Stomach smooth muscle (tissue), 2 donors: ENCODE measurements around the gene COPS2.

Source experiments
- H3K27ac ChIP-seq: one replicate; pipeline ENCODE4 v1.7.0; 2013; ENCODE audit warnings: mild to moderate bottlenecking, low read length, inconsistent platforms
- H3K27me3 ChIP-seq, 2 donors: one replicate each; pipeline ENCODE4 v1.7.0; 2013; ENCODE audit warnings: low read length in 2 of 2; ENCODE audit not compliant: insufficient read depth in 2 of 2, control insufficient read depth in 1 of 2
- H3K36me3 ChIP-seq, 2 donors: one replicate each; pipeline ENCODE4 v1.7.0; 2013; ENCODE audit warnings: low read length in 2 of 2; ENCODE audit not compliant: control insufficient read depth in 2 of 2, insufficient read depth in 2 of 2
- H3K4me1 ChIP-seq: one replicate; pipeline ENCODE4 v1.7.0; 2013; ENCODE audit warnings: low read length; ENCODE audit not compliant: control insufficient read depth, insufficient read depth
- H3K4me3 ChIP-seq, 2 donors: one replicate each; pipeline ENCODE4 v1.7.0; 2013; ENCODE audit warnings: low read length in 2 of 2
- H3K9ac ChIP-seq, 2 donors: one replicate each; pipeline ENCODE4 v1.7.0; 2013; ENCODE audit warnings: low read length in 2 of 2, mild to moderate bottlenecking in 1 of 2
- H3K9me3 ChIP-seq, 2 donors: one replicate each; pipeline ENCODE4 v1.7.0; 2013; ENCODE audit warnings: low read length in 2 of 2; ENCODE audit not compliant: control insufficient read depth in 2 of 2
- donor health status: healthy.
- donor health status: Pancreatic carcinoma.

COPS2 gene

DNA sequence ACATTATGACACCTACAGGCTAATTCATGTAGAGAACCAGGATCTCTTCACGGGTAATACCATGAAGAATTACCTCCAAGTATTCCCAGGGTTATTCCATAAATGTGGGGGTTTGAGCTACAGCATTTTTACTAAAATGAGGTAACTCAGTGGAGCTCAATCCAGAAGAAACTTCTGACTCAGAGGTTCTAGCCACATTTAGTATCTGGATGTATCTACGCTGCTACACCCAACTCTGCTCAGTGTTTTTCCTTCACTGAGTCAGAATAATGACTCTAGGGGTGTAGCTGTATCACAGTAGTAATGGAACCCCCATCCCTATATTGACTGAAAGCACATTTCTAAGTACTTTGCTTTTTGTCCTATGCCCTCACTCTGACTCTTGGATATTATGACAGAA lies 52.4 kb downstream of the COPS2 start:
- Histone ChIP-seq H3K4me3 (no peak overlapping the region), H3K9ac (no peak overlapping the region), H3K9me3 (no peaks in the 10 kb centered on the region), H3K4me1 (no peaks in the 10 kb centered on the region), H3K36me3 (no peaks in the 10 kb centered on the region), H3K27ac (no peak overlapping the region), H3K27me3 (no peaks in the 10 kb centered on the region)

GRCh38 chr15:49101536-49101935 lies 53.9 kb downstream of the COPS2 start:
- H3K27ac ChIP-seq: no peak overlapping the region
- no peaks in the 10 kb centered on the region for H3K9me3 ChIP-seq
- H3K4me1 ChIP-seq: no peaks in the 10 kb centered on the region
- no peaks in the 10 kb centered on the region for H3K27me3 ChIP-seq
- H3K4me3 ChIP-seq: no peak overlapping the region
- no peaks in the 10 kb centered on the region for H3K36me3 ChIP-seq
- no peak overlapping the region for H3K9ac ChIP-seq

- Histone ChIP-seq H3K4me3 (no peak overlapping the region), H3K4me1 (no peaks in the 10 kb centered on the region), H3K9me3 (no peaks in the 10 kb centered on the region), H3K36me3 (no peaks in the 10 kb centered on the region), H3K27ac (no peak overlapping the region), H3K9ac (no peak overlapping the region), H3K27me3 (no peaks in the 10 kb centered on the region)
Observed at GRCh38 chr15:49096090-49096750, 59.2 kb downstream of the COPS2 start.

- Histone ChIP-seq H3K27me3 (no peaks in the 10 kb centered on the region), H3K4me3 (no peak overlapping the region), H3K9ac (no peak overlapping the region), H3K9me3 (no peaks in the 10 kb centered on the region), H3K36me3 (no peaks in the 10 kb centered on the region), H3K27ac (no peak overlapping the region), H3K4me1 (no peaks in the 10 kb centered on the region)
Observed at GRCh38 chr15:49094923-49095322, 60.5 kb downstream of the COPS2 start.

- Histone ChIP-seq H3K9ac (no peak overlapping the region), H3K9me3 (no peaks in the 10 kb centered on the region), H3K4me1 (no peaks in the 10 kb centered on the region), H3K4me3 (no peak overlapping the region), H3K27me3 (no peaks in the 10 kb centered on the region), H3K27ac (no peak overlapping the region), H3K36me3 (no peaks in the 10 kb centered on the region)
Observed at GRCh38 chr15:49093252-49094105, 61.9 kb downstream of the COPS2 start.

GRCh38 chr15:49088996-49089395 lies 66.4 kb downstream of the COPS2 start:
- Histone ChIP-seq H3K27ac (no peak overlapping the region), H3K9ac (no peak overlapping the region)

DNA sequence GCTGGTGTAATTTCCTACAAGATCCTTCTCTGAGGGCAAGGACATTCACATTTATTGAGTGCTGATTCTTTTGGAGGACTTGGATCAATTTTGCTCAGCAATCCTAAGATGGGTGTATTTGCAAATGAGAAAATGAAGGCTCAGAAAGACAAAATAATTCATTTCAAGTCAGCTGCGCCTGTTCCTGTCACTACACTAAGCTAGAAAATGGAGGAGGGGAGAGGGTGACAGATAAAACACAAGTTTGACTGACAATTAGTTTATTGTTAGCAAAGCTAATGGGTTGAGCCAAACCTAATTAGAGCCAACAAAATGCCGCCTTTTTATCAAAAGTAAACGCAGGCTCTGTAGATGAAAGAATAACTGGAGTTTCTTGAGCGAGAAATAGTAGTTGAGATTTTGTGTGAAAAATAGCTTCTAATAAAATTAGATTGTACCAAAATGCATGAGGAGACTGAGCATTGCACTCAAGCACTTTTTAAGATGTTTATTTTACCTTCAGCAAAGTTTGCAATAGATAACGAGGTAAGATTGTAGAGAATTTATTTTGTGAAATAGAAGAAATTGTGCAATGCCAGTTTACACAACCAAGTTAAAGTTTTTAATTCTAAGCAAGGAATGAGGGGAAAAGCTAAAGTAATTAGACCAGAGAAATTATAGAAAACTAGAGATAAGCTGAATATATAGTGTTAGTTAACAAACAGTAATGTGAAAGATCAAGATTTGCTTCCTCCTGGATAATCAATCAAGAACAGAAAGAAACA lies 69.5 kb downstream of the COPS2 start:
- H3K9ac ChIP-seq: no peak overlapping the region
- no peaks in the 10 kb centered on the region for H3K36me3 ChIP-seq
- H3K4me3 ChIP-seq: no peak overlapping the region
- H3K9me3 ChIP-seq: no peaks in the 10 kb centered on the region
- no peak overlapping the region for H3K27ac ChIP-seq
- no peaks in the 10 kb centered on the region for H3K4me1 ChIP-seq
- H3K27me3 ChIP-seq: no peaks in the 10 kb centered on the region

More at GRCh38 chr15:49088996-49089395, 66.4 kb downstream of the COPS2 start:
- Histone ChIP-seq H3K4me1 (no peaks in the 10 kb centered on the region), H3K4me3 (no peak overlapping the region), H3K9me3 (no peaks in the 10 kb centered on the region), H3K27me3 (no peaks in the 10 kb centered on the region), H3K36me3 (no peaks in the 10 kb centered on the region)

DNA sequence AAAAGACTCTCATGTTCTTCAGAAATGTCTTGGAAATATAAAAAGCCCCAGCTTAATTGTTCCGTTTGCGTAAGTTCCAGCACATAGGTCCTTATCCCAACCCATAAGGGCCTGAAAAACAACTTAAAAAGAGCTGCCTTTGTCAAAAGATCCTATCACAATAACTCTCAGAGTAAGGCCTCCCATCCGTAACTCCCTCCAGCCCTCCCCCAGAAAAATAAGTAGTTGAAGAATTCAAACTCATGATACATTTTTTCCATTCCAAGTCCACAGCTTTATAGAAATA lies 71.2 kb downstream of the COPS2 start:
- H3K36me3 ChIP-seq: no peaks in the 10 kb centered on the region
- peaks cover 0 to 2% of the 10 kb centered on the region in 2 donors for H3K27me3 ChIP-seq
- no peaks in the 10 kb centered on the region for H3K4me1 ChIP-seq
- H3K9ac ChIP-seq: no peak overlapping the region
- H3K9me3 ChIP-seq: no peaks in the 10 kb centered on the region
- no peak overlapping the region for H3K4me3 ChIP-seq
- no peak overlapping the region for H3K27ac ChIP-seq

DNA sequence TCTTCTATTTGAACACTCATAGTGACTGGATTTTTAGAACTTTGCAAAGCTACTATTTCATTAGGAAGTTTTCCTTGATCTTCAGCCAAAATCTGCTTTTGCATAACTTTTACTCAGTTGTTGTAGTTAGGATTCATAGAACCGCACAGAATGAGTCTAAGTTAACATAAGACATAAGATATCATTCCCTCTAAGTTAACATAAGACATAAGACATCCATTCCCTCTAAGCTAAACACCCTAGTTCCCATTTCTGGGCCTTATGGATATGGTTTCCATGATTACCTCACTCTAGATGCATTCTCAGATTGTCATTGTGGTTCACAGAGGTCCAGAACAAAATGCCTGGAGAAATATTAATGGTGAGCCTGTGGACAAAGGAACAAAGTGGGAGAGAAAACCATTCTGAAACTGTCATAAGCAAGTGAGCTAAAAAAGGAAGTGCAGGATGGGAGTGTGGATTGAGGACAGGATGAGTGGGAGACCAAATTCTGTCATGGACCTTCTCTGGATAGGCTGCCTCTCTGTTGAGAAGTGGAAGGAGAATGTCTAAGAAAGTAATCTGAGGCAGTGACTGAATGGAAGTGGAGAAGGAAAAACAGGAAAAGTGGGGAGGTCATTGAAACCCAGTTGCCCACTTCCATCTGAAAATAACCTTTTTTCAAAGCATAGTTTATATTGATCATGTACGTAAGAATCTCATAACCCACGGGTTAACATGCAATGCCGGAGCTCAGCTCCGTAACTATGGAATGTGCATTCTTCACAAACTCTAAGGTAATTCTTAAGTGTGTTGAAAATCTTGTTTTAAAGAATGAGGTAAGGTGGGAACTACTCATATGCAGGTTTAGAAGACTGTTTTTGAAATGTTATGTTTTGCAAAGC lies 71.8 kb downstream of the COPS2 start:
- H3K4me1 ChIP-seq: no peaks in the 10 kb centered on the region
- H3K4me3 ChIP-seq: no peak overlapping the region
- H3K9ac ChIP-seq: no peak overlapping the region
- H3K9me3 ChIP-seq: no peaks in the 10 kb centered on the region
- peaks cover 0 to 2% of the 10 kb centered on the region in 2 donors for H3K27me3 ChIP-seq
- H3K36me3 ChIP-seq: no peaks in the 10 kb centered on the region
- no peak overlapping the region for H3K27ac ChIP-seq

- no peak overlapping the region for H3K4me3 ChIP-seq
- H3K9ac ChIP-seq: no peak overlapping the region
- no peaks in the 10 kb centered on the region for H3K9me3 ChIP-seq
- no peak overlapping the region for H3K27ac ChIP-seq
- H3K4me1 ChIP-seq: no peaks in the 10 kb centered on the region
- H3K36me3 ChIP-seq: no peaks in the 10 kb centered on the region
- H3K27me3 ChIP-seq: peaks cover 0 to 2% of the 10 kb centered on the region in 2 donors
Observed at GRCh38 chr15:49082960-49083359, 72.4 kb downstream of the COPS2 start.
